GM19372 (cell line): Measurements from ENCODE around the gene RFT1.
"Not testable (repeated sequence)": the region's sequence is repeated elsewhere in the genome, so short reads cannot be mapped to it uniquely, and the experiment has no call there.

ENCODE experiments used
- ATAC-seq: cut with Tn5 transposase; IDR thresholded peaks from one replicate; pipeline ENCODE4 v1.9.1; 2021; ENCODE audit warnings: mild to moderate bottlenecking, low read depth, moderate library complexity; ENCODE audit not compliant: unreplicated experiment

Gene RFT1

DNA sequence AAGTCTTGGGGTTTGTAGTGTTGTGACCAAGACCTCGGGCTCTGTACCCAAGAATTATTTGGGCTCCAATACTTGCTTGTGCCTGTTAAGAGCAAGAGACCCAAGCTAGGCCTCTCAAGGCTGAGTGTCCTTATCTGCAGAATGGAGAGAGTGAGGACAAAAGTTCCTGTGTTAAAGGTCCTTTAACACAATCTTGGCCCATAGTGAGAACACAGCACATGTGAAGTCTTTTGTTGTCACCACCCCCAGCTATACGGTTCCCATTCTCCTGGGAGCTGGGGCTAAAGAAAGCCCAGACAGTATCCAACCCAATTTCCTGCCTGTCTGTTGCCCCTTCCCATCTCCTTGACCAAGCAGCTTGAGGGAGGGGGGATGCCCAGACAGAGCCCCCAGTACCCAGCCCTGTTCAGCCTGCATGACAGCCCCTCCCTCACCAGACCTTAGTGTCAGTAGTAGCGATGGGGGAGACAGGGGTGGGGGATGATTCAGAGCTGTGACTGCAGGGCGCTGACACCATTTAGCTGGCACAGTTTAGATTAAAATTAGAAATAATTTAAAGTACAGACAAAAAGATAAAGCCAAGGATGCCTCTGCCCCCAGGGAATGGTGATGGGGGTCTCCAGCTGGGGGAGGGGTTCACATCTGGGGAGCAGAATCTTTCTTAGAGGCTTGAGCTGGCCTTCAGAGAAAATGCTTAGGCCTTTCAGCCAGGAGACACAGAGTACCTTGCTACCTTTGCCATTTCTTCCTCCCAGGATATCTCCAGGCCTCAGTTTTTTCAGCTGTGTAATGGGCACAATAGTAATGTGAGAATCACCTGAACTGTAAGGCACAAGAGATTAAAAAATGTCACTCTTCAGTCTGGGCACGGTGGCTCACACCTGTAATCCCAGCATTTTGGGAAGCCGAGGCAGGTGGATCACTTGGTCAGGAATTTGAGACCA is 33.5 kb upstream of the RFT1 start:
- no peak for ATAC-seq

DNA sequence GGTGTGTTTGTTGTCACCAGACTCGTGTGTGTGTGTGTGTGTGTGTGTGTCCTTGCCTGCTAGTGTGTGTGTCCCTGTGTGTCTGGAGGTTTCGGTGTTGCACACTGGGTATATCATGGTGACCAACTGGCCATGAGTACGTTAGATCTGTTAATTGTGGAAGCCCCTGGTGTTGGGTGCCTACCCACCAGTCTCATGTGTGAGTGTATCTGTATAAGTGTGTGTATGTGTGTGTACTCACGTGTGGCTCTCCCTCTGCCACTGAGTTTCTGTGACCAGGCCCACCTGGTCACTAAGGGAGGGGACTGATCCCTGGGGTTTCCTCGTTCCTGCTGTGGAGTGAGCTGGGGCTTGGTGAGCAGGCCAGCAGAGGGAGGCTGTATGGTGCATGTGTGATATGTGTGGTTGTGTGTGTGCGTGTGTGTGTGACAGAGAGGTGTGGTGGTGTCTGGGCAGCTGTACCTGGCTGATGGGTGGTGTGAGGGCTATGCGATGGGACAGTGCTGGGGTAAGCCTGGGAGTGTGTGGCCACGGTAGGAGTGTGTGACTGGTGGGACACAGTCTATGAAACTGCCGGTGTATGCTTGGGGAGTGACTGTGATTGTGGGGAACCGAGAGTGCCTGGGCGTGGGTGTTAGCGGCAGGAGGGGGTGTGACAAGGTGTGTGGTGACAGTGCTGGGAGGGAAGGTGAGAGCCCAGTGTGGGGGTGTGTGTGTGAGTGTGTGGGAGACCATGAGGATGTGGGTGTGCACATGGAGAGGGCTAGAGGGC is 32.6 kb upstream of the RFT1 start:
- peak; percentile 28 for ATAC-seq

DNA sequence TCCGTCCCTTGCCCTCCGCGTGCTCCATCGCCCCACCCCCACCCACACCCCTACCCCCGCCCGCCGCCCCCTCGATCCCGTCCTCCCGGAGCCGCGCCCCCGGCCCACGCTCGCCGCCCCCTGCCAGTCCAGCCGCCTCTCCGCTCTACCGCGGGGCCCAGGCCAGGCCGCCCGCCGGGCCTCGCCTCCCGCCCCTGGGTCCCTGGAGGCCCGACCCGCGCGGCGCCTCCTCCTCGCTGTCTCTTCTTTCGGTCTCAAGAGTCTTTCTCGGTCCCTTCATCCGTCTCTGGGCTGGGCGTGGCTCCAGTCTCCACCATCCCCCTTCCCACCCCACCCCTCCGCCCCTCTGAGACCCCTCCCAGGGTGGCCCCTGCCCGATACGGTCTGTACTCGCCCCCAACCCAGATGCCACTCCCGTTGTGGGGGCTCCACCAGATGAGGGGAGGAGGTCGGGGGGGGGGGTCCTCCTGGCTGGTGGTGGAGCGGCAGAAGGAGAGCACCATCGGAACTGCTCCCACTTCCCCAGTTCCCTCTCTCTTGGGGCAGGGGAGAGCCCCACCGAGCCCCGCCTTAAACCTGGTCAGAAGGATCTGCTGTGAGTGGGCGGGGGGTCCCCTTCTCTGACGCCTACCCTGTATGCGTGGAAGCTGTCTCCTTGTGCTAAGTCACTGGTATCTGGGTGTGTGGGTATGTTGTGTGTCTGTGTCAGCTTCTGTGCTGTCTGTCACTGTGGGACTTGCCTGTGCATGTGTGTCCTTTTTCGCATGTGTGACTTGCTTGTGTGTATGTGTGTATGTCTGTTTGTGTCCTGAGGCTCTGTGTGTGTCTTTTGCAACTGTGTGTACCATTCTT is 31.8 kb upstream of the RFT1 start:
- ATAC-seq, result peak; percentile 18

DNA sequence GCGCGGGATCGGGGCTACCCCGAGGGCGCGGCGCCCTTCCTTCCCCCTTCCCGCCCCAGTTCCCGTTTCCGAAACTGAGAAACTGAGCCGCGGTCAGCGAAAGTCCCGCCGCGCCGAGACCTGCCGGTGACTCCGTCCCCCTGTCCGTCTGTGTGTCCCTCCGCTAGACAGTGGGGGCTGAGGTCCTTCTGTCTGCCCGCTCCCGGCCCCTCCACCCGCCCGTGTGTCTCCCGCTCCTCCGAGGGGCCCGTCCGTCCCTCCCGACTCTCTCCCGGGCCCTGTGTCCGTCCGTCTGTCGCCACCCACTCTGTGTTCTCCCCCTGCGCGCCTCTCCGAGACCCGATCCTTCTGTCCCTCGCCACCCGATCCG is 31.2 kb upstream of the RFT1 start:
- ATAC-seq, result peak; percentile 12

DNA sequence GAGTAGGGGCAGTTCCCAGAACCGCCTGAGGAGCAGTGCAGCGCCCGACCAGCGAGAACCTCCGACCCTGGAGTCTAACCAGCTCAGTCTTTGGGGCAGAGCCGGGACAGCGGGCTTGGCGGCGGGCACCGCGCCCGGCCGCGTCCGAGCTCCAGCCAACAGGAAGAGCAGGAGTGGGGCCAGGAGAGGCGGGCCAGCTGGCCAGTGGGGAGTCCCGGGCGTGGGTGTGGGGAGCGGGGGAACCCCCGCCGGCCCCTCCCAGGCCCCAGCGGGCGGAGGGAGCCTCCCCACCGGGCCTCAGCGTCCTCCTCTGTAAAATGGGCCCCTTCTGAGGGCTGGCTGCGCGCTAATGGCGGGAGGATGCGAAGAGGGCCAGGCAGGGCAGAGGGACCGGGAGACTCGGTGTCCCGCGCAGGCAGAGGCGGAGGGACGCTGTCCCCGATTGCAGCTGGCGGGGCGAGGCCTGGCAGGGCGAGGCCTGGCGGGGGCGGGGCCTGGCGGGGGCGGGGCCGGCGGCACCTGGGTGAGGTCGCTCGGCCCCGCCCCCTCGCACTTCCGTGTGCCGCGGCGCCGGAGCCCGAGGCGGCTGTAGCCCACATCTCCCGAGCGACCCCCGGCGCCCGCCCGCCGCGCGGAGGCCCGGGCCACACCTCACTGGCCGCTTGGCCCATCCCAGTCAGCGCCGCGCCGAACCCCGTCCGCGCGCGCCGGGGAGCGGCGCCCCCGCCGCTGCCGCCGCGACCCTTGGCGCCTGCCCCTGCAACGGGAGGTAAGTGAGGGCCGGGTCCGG is 30.6 kb upstream of the RFT1 start, which contains the start of gene PRKCD:
Gene PRKCD, plus strand, starts transcription at position 550 of the 790 bp plus-strand sequence. CDS start 17,214 bp downstream, outside the sequence.
- ATAC-seq, result peak; percentile 48

DNA sequence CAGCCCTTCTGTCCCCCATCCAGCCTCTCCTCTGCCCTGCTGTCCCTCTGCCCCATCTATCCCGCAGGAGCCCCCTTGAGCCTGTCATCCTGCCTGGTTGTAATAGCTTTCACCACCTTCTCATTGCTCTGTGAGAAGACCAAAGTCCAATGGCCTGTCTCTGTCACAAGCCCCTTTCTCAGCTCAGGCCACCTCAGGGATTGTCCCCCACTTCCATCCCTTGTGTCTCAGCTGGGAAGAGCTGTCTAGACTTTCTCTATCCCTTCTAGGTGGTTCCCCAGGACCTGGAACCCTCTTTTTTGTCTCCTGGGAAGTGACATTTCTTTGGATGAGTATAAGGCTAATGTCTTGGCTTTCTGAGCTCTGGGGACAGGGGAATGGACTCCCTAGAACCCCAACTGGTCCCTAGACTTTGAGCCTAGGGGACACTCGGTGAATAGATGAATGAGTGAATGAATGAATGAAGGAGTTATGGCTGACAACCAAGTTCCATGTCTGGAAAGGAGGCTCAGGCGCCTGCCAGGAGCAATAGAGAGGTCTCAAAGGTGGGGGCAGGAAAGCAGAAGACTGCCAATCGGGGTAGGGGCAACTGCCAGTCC is 29.9 kb upstream of the RFT1 start:
- ATAC-seq, result no peak

DNA sequence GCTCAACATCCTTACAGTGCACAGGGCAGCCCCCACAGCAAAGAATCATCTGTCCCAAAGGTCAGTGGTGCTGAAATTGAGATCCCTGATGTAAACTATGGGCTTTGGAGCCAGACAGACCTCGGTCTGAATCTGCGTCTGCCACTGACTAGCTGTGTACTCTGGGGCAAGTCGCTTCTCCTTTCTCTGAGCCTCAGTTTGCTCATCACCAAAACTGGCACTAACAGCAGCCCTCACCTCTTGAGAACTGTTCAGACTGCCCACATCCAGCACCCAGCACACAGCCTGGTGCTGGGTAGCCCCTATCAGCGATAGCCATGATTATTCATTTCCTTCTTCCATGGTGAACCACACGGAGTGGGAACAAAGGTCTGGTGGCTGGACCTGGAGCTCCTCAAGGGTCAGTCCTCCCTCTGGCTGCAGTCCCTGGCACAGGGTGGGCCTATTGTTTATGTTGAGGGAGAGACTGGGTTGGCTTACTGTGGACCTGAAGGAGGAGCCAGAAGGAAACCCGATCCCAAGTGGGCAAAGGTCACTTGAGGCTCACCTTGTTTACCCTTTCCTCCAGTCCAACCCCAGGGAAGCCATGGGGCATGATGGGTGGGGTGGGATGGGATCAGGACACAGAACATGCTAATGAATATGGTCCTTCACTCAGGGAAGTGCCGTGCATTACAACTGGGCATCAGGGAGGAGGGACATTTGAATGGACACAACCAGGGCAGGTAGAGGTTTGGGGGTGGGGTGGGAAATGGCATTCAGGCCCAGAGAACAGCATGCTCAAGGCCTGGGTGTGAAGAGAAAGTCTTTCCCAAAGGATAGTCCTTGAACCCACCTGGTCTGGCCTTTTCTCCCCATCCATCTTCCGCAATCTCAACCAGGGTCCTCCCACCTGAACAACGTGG is 29.2 kb upstream of the RFT1 start:
- ATAC-seq, result no peak

DNA sequence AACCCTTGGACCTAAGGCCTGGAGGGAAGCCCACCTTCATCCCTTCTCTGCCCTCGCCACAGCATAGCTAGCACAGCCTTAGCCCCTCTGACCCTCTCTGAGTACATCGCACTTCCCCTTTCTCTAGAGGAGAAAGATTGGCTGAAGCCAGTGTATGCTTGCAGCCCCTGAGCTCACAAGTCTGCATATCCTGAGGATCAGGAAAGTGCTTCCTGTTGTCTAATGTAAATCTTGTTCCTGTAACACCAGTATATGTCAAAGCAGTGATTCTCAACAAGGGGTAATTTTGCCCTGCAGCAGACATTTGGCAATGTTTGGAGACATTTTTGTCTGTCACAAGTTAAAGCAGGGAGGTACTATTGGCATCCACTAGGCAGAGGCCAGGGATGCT is 28.5 kb upstream of the RFT1 start:
- no peak for ATAC-seq

DNA sequence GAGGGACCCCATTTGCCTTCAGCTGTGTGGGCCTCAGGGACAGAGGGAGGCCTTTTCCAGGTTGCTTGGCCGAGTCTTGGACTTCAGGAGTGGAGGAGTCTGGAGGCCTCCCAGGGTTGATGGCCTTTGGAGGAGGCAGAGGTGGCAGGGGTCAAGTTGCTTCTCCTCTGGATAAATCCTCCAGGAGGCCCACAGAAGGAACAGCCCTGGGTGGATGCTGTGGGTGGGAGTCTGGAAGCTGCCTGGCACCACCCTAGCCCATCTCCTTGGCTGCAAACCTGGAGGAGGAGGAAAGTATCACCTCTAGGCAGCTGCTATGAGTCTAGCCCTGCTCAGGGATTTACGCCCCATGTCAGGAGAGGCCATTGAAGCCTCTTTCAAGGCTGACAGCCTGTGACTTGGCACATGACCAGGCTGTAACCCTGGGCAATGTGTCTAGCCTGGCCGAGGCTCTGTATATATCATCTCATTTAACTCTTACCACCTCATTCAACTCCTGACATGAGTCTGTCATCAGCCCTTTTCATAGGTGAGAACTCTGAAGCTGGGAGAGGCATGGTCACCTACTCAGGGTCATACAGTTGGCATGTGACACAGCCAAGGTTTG is 27.8 kb upstream of the RFT1 start:
- ATAC-seq, result no peak

DNA sequence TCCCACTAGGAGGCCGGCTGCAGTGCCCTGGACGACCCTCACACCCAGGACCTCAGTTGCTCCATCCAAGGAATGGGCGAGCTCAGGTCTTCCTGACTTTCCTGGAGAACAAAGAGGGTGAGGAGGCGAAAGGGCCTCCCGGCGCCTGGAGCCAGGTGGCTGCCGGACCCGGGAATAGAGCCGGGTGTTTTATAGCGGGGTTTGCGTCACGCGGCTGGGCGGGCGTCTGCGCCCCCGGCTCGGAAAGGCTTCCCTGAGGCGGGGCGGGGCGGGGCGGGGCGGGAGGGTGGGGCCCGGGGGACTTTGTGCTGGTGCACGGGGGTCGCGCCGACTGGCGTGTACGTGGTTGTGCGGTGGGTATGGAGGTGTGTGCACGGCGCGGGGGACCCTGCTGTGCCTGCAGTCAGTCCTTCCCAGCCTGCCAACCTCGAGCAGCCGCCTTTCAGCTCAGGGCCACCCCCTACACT is 26.2 kb upstream of the RFT1 start:
- no peak for ATAC-seq

DNA sequence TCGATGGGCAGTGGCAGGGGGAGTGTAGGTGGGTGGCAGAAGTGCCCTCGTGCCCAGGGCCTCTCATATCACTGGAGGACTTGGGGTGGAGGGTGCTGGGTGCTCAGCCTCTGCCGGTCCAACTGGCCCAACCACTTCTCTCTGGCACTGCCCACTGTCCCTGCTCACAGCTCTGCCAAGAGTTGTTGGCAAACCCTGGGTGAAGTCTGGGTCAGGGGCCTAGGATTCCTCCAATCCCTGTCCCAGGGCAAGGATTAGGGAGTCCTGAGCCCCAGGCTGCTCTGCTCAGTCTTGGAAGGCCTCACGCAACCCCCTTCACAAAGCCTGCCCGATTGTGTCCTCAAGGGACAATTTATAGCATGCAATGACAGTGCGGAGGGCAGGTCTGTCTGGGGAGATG is 25.5 kb upstream of the RFT1 start:
- no peak for ATAC-seq

DNA sequence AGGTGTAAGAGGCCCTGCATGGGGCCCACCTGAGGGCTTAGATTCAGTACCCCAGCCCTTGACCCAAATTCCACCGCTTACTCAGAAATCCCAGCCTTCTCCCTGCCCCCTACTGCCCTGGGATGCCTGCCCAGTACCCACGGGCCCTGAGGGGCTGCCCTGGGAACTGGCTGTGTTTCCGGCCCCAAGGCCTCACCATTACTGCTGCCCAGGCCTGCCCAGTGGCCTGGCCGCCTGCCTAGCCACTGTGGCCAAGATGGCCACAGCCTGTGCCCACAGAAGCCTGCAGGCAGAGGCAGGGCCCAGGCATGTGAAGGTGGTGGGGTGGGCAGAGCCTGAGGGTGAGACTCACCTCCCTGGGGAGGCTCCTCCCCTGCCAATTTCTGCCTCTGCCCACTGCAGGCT is 24.6 kb upstream of the RFT1 start:
- ATAC-seq, result no peak

DNA sequence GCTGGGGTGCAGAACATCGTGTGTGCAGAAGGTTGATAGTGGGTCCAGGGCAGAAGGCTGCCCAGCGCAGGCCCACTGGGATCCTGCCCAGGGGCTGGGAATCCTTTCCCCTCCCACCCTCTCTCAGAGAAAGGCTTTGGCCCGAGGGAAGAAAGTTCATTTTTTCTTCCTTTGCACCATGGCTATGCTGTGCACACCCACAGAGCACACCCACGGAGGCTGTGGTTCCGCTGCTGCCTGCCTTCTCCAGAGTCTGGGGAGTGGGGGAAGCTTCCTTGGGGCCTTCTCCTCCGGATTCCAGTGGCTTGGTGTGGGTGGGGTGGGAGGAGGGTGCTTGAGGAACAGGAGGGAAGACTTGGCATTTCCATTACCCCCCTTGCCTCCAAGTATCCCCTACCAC is 23.7 kb upstream of the RFT1 start:
- ATAC-seq, result no peak

DNA sequence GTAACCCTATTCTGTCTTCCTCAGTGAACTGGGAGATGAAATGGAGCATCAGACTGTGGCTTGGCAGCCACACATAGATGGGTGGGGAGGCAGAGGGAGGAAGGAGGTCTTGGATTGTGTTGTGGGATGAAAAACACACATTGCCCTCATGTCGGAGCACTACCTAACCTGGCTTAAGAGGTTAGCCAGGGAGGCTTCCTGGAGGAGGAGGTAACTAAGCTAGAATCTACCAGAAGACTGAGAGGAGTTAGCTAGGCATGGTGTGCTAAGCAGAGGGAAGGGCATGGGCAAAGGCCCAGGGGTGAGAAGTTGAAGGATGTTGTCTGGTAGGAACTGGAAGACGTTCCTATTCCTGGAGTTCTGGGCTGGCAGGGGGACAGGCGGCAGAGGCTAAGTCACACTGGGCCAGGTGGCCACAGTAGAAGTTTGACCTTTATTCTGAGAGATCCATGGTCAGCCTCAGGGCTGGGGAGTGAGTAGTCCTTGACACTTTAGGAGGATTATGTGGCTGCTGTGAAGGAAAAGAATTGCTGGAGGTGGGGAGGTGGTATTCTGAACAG is 23.1 kb upstream of the RFT1 start:
- ATAC-seq, result no peak

DNA sequence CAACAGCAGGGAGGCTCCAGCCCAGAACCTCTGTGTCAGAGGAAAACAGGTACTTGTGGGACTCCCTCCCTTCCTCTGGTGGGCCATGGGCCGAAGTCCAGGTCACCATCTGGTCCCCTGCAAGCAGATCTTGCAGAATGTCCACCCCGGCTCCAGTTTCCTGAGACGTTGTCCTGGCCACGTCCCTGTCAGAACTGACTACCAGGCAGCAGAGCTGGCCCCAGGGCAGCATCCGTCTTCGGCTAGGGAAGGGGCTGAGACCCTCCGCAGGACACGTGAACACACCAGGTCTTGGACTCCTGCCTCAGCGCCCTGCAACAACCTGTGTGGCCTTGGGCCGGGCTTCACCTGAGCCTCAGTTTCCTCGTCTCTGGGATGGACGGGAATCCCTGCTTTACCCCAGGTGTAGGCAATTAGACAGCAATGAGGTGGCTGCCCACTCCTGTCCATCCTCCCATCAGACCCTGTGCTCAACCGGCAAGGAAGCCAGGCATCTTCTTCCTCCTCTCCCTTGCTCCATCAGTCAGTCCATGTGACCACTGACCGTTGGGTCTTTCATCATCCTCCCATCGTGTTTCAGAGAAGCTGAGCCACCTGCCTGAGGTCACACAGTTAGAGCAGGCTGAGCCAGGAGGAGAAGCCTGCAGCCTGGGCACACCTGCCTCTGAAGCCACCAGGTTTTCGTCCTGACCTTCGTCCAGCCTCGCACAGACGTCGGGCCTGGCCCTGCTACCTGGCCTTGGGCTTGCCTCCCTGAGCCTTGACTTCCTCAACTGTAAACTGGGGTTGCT is 21.8 kb upstream of the RFT1 start:
- no peak for ATAC-seq

DNA sequence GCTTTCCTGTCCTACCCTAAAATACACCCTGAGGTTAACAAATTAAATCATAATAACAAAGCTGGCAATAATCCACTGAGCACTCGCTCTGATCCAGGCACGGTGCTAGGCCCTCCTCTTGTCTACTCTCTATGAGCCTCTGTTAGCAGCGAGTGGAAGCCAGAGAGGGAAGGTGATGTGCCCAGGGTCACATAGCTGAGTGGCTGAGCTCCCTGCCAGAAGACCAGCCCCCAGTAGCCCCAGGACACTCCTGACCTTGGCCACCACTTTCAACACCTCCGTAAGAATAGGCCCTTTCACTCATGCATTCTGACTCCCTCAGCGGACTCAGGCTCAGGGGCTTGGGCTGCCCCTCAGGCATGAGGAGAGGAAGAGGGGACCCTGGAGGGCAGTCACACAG is 21.2 kb upstream of the RFT1 start:
- no peak for ATAC-seq

DNA sequence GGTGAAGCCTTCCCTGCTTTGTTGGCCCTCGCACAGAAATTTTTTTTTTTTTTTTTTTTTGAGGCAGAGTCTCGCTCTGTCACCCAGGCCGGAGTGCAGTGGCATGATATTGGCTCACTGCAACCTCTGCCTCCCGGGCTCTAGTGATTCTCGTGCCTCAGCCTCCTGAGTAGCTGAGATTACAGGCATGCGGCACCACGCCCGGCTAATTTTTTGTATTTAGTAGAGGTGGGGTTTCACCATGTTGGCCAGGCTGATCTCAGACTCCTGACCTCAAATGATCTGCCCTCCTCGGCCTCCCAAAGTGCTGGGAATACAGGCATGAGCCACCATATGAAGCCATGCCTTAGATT is 20.8 kb upstream of the RFT1 start:
- ATAC-seq, result not testable (repeated sequence)
